ENCODE data around the gene WWOX. TPM values are rescaled to one million over a fixed set of nuclear protein-coding genes. Genes with fewer than 3 reads are reported as not detected.
"Not testable (repeated sequence)": the region's sequence is repeated elsewhere in the genome, so short reads cannot be mapped to it uniquely, and the experiment has no call there.

Gene WWOX
- total RNA-seq, 1 experiment from 2014 or later = 79.9 TPM

GRCh38 chr16:79218351-79218750 is 1118.9 kb downstream of the WWOX start:
- POLR2A ChIA-PET (ENCODE audit: low non-redundant PET) = no interaction called here
- no peak for DNase-seq (ENCODE audit: low spot score)
- Histone ChIP-seq H3K27me3 (replicated peaks; ENCODE audit: insufficient read depth, low read depth, low read length, poor library complexity) (no peaks in the 10 kb centered on the region), H3K4me3 (ENCODE audit: low read depth, low read length, poor library complexity, severe bottlenecking) (no peak overlapping the region), H3K9me3 (ENCODE audit: low read depth, low read length, poor library complexity, severe bottlenecking) (no peaks in the 10 kb centered on the region), H3K4me1 (ENCODE audit: insufficient read depth, low read length, poor library complexity, severe bottlenecking) (no peaks in the 10 kb centered on the region), H3K36me3 (ENCODE audit: insufficient read depth, low read length, poor library complexity, severe bottlenecking) (no peaks in the 10 kb centered on the region), H3K27ac (ENCODE audit: low read depth, low read length, poor library complexity, severe bottlenecking) (no peak overlapping the region)
- CTCF ChIA-PET = no interaction called here
- no TSS peak for BruUV-seq (replicated peaks)
- no peak for TF ChIP-seq EZH2 (IDR thresholded peaks at IDR 0.05; ENCODE audit: borderline replicate concordance, low read depth, low read length, poor library complexity, severe bottlenecking)
- intact Hi-C loops (cut with micrococcal nuclease; ENCODE audit: unreplicated experiment) = no loop called here

DNA sequence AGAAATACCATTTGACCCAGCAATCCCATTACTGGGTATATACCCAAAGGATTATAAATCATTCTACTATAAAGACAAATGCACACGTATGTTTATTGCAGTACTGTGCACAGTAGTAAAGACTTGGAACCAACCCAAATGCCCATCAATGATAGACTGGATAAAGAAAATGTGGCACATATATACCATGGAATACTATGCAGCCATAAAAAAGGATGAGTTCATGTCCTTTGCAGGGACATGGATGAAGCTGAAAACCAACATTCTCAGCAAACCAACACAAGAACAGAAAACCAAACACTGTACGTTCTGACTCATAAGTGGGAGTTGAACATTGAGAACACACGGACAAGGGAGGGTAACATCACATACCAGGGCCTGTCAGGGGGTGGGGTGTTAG is 1126.5 kb downstream of the WWOX start:
- H3K4me3 ChIP-seq (ENCODE audit: low read depth, low read length, poor library complexity, severe bottlenecking); CTCF ChIA-PET; H3K36me3 ChIP-seq (ENCODE audit: insufficient read depth, low read length, poor library complexity, severe bottlenecking); H3K4me1 ChIP-seq (ENCODE audit: insufficient read depth, low read length, poor library complexity, severe bottlenecking); intact Hi-C loops (cut with micrococcal nuclease; ENCODE audit: unreplicated experiment); BruUV-seq (replicated peaks); POLR2A ChIA-PET (ENCODE audit: low non-redundant PET); DNase-seq (ENCODE audit: low spot score); H3K9me3 ChIP-seq (ENCODE audit: low read depth, low read length, poor library complexity, severe bottlenecking); H3K27me3 ChIP-seq (replicated peaks; ENCODE audit: insufficient read depth, low read depth, low read length, poor library complexity); H3K27ac ChIP-seq (ENCODE audit: low read depth, low read length, poor library complexity, severe bottlenecking): not testable (repeated sequence)

- no peaks in the 10 kb centered on the region for H3K36me3 ChIP-seq (ENCODE audit: insufficient read depth, low read length, poor library complexity, severe bottlenecking)
- H3K9me3 ChIP-seq (ENCODE audit: low read depth, low read length, poor library complexity, severe bottlenecking) = no peaks in the 10 kb centered on the region
- DNase-seq (ENCODE audit: low spot score) = no peak
- H3K4me1 ChIP-seq (ENCODE audit: insufficient read depth, low read length, poor library complexity, severe bottlenecking) = no peaks in the 10 kb centered on the region
- no TSS peak for BruUV-seq (replicated peaks)
- ChIA-PET POLR2A (ENCODE audit: low non-redundant PET) (no interaction called here), CTCF (no interaction called here)
- H3K27me3 ChIP-seq (replicated peaks; ENCODE audit: insufficient read depth, low read depth, low read length, poor library complexity) = peaks cover 3% of the 10 kb centered on the region
- H3K27ac ChIP-seq (ENCODE audit: low read depth, low read length, poor library complexity, severe bottlenecking) = no peak overlapping the region
- intact Hi-C loops (cut with micrococcal nuclease; ENCODE audit: unreplicated experiment) = no loop called here
- TF ChIP-seq CTCF (conservative IDR thresholded peaks at IDR 0.05; ENCODE audit: low read depth, low read length) (no peak), EZH2 (IDR thresholded peaks at IDR 0.05; ENCODE audit: borderline replicate concordance, low read depth, low read length, poor library complexity, severe bottlenecking) (no peak)
- H3K4me3 ChIP-seq (ENCODE audit: low read depth, low read length, poor library complexity, severe bottlenecking) = no peak overlapping the region
These were observed 1129.9 kb downstream of the WWOX start for GRCh38 chr16:79229361-79229760.

- POLR2A ChIA-PET (ENCODE audit: low non-redundant PET); H3K9me3 ChIP-seq (ENCODE audit: low read depth, low read length, poor library complexity, severe bottlenecking); CTCF ChIA-PET; intact Hi-C loops (cut with micrococcal nuclease; ENCODE audit: unreplicated experiment); BruUV-seq (replicated peaks); H3K36me3 ChIP-seq (ENCODE audit: insufficient read depth, low read length, poor library complexity, severe bottlenecking); H3K27me3 ChIP-seq (replicated peaks; ENCODE audit: insufficient read depth, low read depth, low read length, poor library complexity); H3K4me1 ChIP-seq (ENCODE audit: insufficient read depth, low read length, poor library complexity, severe bottlenecking); DNase-seq (ENCODE audit: low spot score); H3K27ac ChIP-seq (ENCODE audit: low read depth, low read length, poor library complexity, severe bottlenecking); H3K4me3 ChIP-seq (ENCODE audit: low read depth, low read length, poor library complexity, severe bottlenecking): not testable (repeated sequence)
These were observed 1146.2 kb downstream of the WWOX start for GRCh38 chr16:79245700-79246099.

- CTCF ChIA-PET = no interaction called here
- H3K27ac ChIP-seq (ENCODE audit: low read depth, low read length, poor library complexity, severe bottlenecking) = no peak overlapping the region
- no TSS peak for BruUV-seq (replicated peaks)
- no peak overlapping the region for H3K4me3 ChIP-seq (ENCODE audit: low read depth, low read length, poor library complexity, severe bottlenecking)
- no peaks in the 10 kb centered on the region for H3K9me3 ChIP-seq (ENCODE audit: low read depth, low read length, poor library complexity, severe bottlenecking)
- no peak for DNase-seq (ENCODE audit: low spot score)
- H3K27me3 ChIP-seq (replicated peaks; ENCODE audit: insufficient read depth, low read depth, low read length, poor library complexity) = no peaks in the 10 kb centered on the region
- no peaks in the 10 kb centered on the region for H3K36me3 ChIP-seq (ENCODE audit: insufficient read depth, low read length, poor library complexity, severe bottlenecking)
- no peaks in the 10 kb centered on the region for H3K4me1 ChIP-seq (ENCODE audit: insufficient read depth, low read length, poor library complexity, severe bottlenecking)
- POLR2A ChIA-PET (ENCODE audit: low non-redundant PET) = no interaction called here
- intact Hi-C loops (cut with micrococcal nuclease; ENCODE audit: unreplicated experiment) = no loop called here
- TF ChIP-seq CTCF (conservative IDR thresholded peaks at IDR 0.05; ENCODE audit: low read depth, low read length) = no peak
- no peak for TF ChIP-seq EZH2 (IDR thresholded peaks at IDR 0.05; ENCODE audit: borderline replicate concordance, low read depth, low read length, poor library complexity, severe bottlenecking)
These were observed 1147.9 kb downstream of the WWOX start for GRCh38 chr16:79247386-79247785.

Data from A673 (cell line).